HG03135 (cell line): ENCODE data around the gene SMTNL2.

Experiments used
- ATAC-seq: cut with Tn5 transposase; IDR thresholded peaks from one replicate; pipeline ENCODE4 v1.9.1; 2021; ENCODE audit warnings: mild to moderate bottlenecking, moderate library complexity; ENCODE audit not compliant: unreplicated experiment

SMTNL2 gene

GRCh38 chr17:4584101-4584916 is at the start of gene SMTNL2:
Gene SMTNL2, plus strand, starts transcription at chr17:4584529. Its CDS starts 77 bp downstream, at chr17:4584606.
- ATAC-seq: no peak

DNA sequence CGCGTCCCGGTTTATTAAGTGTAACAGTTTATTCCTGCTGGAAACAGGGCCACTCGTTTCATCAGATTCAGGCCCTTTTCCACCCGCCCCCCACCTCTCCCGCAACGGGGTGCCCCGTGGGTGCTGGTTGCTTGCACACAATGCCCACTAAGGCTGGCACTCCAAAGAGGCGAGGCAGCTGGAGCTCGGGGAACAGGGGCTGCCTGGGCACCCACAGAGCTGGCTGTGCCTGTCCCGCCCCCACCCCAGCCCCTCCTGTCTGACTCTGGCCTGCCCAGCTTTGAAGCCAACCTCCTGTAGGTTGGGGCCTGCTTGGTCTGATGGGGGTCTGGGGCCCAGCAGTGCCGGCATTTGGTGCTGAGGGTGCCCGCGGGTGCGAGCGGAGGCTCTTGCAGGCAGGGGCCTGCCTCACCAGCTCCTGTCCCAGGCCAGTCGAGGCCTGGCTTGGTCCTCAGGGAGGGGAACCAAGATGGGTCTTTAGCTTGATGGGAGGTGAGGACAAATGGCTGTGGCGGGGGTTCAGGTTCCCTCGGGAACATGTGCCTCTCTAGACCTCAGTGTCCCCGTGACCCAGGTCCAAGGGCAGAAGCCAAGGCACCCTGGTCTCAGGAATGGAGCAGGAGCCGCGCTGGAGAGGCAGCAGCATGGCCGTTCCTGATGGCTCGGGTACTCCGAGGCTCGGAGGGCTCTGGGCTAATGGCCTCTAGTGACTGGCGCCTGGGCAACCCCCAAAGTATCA is 49.2 kb upstream of the SMTNL2 start:
- ATAC-seq: no peak

DNA sequence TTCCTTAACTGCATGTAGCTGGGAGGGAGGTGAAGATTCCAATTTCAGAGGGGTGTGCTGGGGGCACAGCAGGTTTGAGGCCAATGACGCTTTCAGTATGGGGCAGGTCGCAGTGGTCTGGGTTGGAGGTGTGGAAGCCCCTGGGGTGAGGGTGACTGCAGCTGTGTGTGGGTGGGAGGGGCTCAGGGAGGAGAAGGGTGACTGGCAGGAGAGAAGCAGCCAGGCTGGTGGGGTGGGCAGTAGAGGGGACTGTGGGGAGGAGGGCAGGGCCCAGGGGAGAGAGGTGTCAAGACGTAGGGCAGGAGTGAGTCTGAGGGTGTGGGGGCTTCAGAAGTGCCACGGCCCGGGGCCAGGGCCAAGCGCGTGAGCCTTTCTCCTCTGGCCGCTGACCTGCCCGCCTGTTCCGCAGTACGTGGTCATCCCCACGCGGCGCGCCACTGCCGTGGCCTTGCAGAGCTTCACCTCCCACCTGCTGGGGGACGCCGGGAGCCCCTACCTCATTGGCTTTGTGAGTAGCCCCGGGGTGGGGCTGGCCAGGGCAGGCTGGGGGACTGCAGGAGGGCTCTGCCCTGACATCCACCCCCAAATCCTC is 48.6 kb upstream of the SMTNL2 start:
- no peak for ATAC-seq

- no peak for ATAC-seq
Observed at GRCh38 chr17:4536259-4536741, 48.0 kb upstream of the SMTNL2 start.

GRCh38 chr17:4536742-4537411 is 47.5 kb upstream of the SMTNL2 start:
- no peak for ATAC-seq

DNA sequence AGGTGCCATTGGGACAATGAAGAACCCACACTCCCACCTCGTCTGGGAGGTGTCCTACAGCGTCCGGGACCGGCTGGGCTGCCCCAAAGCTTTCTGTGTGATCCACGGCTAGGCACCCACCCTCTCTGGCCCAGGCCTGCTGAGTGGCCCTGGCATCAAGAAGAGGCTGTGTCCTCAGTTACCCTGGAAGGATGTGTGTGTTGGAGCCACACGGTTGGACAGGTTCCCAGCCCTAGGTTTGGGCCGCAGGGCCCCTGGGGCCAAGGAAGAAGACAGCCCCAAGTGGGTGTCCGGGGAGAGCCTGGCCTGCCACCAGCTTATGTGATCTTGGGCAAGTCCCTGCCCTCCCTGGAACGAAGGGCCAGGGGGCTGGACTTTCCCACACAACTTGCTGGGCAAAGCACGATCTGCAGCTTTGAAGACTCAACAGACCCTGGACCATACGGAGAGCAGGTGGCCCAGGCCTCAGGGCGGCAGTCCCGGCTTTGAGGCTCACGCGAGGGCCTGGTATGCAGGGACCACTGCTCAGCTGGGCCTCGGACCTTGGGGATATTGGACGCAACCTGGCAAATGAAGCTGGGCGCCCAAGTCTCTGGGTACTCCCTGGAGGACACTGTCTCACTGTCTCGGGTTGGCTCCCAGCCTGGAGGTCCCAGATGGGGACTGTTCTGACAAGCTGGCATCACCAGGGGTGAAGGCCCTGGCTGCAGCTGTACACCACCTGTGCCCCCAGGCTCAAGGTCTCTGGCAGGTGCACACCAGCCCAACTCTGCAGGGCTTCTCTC is 46.7 kb upstream of the SMTNL2 start:
- no peak for ATAC-seq

DNA sequence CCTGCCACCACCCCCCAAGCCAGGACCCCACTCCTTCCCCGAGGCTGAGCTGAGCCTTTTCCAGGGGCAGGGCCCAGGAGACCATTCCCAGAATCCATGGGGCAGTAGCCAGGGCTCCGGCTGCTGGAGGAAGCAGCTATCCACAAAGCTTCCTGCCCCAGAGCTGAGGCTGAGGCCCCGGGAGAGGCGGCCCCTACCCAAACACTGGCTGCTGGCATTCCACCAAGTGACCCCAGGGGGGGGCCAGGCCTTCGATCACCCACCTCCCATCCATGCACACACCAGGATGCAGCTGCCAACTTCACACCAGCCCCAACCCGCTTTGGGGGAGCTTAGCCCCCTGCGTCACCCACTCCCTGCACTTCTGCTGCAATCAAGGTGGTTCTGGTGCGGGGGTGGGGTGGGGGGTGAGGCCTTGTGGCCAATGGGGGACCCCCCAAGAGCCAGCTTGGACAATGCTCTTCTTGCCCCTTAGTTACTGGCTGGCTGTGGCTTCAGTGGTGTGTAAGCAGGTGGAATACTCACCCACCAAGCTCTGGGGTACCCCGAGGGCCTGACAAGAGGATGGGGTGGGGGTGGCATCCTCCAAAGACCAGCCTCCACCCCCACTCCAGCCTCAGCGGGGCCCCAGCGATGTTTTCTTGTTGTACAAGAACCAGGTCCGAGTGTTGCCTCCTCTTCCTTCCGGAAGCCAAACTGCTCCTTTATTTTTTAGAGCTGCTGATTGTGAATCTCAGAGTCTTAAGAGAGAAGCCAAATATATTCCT is 45.9 kb upstream of the SMTNL2 start:
- no peak for ATAC-seq

GRCh38 chr17:4539025-4539424 is 45.3 kb upstream of the SMTNL2 start:
- no peak for ATAC-seq

DNA sequence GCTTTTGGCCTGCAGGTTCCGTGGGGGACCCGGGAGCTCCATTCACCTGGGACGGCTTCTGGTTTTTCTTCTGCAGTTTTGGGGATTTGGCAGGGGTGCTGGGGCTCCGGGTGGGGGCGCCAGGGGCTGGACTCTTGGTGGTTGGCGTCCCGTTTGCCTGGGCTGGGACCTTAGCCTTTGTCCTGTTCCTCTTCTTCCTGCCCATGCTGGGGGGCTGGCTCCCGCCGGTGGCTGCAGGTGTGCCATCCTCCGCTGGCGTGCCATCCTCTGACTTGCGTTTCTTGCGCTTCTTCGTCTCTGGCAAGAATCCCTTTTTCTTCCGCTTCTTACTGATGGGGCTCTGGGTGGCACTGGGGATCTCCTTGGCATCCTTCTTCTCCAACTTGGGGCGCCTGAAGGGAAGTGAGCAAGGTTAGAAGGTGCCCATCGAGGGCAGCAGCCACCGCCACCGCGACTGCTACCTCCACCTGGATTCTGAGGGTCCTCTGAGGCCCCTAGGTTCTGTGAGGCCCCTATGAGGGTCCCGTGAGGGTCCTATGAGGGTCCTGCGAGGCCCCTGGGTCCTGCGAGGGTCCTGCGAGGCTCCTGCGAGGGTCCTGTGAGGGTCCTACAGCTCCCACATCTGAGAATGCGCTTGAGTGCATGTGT is 44.6 kb upstream of the SMTNL2 start:
- no peak for ATAC-seq

- ATAC-seq: no peak
Observed at GRCh38 chr17:4540224-4540651, 44.1 kb upstream of the SMTNL2 start.

DNA sequence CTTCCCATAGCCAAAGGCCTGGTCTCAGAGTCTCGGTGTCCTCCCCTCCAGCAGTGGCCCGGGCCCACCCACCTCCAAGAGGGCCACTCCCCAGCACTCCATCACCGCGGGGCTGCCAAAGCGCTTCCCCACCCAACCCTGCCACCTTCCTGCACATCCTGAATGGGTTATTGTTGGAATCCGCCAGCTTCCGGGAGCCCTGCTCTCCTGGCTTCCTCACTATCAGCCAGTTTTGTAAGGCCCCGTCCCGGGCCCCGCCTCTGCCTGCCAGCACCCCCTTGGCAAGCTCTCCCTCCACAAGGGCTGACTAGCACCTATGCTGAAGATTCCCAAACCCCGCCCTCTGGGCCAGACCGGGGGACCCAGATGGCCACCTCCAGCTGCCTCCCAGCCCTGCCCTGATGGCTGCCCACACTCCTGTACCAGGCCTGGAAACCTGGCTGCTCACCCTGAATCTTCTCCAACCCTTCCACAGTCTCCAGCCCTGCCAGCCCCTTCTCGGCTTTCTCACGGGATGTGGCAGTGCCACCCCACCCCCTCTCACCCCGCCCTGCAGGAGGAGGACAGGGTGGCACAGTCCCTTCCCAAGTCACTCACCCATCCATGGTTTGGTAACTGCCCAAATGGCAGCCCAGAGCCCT is 43.5 kb upstream of the SMTNL2 start:
- no peak for ATAC-seq

DNA sequence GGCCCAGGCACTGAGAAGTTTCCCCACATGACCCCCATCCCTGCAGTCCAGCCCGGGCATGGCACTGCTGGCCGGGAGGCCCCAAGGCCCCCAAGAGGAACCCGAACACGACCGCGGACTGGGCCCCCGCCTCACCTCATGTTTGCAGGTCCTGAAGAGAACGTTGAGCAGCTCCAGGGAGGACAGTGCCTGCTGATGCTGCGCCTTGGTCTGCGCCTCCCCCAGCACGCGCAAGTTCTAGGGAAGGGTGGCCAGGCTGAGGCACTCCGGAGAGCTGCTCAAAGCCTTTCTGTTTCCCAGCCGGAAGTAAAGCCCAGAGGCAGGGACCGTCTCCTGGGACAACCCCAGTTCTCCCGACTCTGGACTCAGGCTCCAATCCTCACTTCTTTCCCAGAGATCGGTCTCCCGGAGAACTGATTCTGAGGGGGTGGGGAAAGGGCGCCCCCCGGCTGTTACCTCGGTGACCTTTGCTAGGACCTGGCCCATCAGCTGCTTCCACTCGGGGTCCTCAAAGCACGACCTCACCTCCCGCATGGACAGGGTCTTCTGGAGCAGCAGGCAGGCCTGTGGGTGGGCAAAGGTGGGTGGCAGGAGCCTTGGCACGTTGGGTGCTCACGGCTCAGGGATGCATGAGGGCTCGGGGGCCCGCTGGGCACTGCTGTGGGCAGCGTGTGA is 42.9 kb upstream of the SMTNL2 start:
- no peak for ATAC-seq

DNA sequence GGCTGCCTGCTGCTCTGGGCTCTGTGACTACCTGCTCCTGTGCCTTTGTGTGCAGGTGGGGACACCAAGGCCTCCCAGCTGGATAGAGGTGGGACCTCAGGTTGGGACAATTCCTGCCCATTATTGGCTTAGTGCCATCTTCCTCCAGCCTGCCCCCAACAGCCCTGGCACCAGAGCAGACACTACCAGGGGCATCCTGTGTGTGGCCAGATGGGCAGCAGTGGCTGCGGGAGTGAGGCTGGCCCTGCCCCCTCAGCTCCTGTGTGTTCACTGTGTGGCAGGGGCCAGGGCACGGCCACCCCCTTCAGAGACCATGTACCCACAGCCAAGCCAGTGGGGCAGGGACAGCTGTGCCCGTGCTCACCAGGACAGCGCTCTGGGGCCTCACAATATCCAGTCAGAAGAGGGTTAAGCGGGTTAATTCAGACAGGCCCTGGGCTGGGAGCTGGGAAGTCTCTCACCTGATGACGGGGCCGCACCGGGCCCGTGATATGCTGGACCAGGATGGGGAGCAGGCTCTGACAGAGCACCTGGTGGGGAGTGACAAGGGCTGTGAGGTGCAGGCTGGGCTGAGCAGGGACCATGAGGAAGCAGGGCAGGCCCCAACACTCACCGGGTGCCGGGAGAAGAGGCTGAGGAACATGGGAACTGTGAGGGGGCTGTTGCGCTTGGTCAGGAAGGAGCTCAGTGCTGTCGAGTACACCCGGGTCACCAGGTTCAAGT is 42.2 kb upstream of the SMTNL2 start:
- ATAC-seq: no peak

GRCh38 chr17:4542726-4543191 is 41.6 kb upstream of the SMTNL2 start:
- ATAC-seq: no peak

- ATAC-seq: no peak
Observed at GRCh38 chr17:4543557-4544026, 40.7 kb upstream of the SMTNL2 start.

GRCh38 chr17:4544135-4544950 is 40.0 kb upstream of the SMTNL2 start:
- no peak for ATAC-seq

GRCh38 chr17:4544951-4545216 is 39.4 kb upstream of the SMTNL2 start:
- ATAC-seq: no peak
